Smooth muscle cell (in vitro differentiated cells): ENCODE measurements around the gene SGIP1. TPM values are rescaled to one million over a fixed set of nuclear protein-coding genes. Genes with fewer than 3 reads are reported as not detected.
A peak's percentile ranks its signal among the peaks of the same experiment; 100 is the strongest.

Experiments
- DNase-seq: peaks from one replicate; lab custom pipeline; 2025; ENCODE audit not compliant: unreplicated experiment; lab: John Stamatoyannopoulos, UW
- H2AFZ ChIP-seq: fragments of 200-600 bp; sonication (generic); 2 replicates; pipeline ENCODE4 v1.6.0; 2016; ENCODE audit warnings: antibody characterized with exemption, low read depth, mild to moderate bottlenecking
- H3F3A ChIP-seq: fragments of 200-600 bp; sonication (generic); 2 replicates; pipeline ENCODE4 v1.6.0; 2017; ENCODE audit warnings: antibody characterized with exemption, low read depth
- H3K27ac ChIP-seq: fragments of 200-600 bp; sonication (generic); 2 replicates; pipeline ENCODE4 v1.5.1; 2016; ENCODE audit warnings: low read depth, mild to moderate bottlenecking
- H3K27me3 ChIP-seq: fragments of 200-600 bp; sonication (generic); 2 replicates; pipeline ENCODE4 v1.6.1; 2016; ENCODE audit warnings: low read depth, mild to moderate bottlenecking
- H3K36me3 ChIP-seq: fragments of 200-600 bp; sonication (generic); 2 replicates; pipeline ENCODE4 v1.5.1; 2016; ENCODE audit warnings: low read depth
- H3K4me1 ChIP-seq: fragments of 200-600 bp; sonication (generic); 2 replicates; pipeline ENCODE4 v1.5.1; 2016; ENCODE audit warnings: low read depth
- H3K4me2 ChIP-seq: fragments of 200-600 bp; sonication (generic); 2 replicates; pipeline ENCODE4 v1.6.0; 2016; ENCODE audit warnings: mild to moderate bottlenecking
- H3K4me3 ChIP-seq: fragments of 200-600 bp; sonication (generic); 2 replicates; pipeline ENCODE4 v1.5.1; 2016; ENCODE audit warnings: mild to moderate bottlenecking
- H3K79me2 ChIP-seq: fragments of 200-600 bp; sonication (generic); 2 replicates; pipeline ENCODE4 v1.6.0; 2016; ENCODE audit warnings: low read depth, mild to moderate bottlenecking
- H3K9ac ChIP-seq: fragments of 200-600 bp; sonication (generic); 2 replicates; pipeline ENCODE4 v1.6.0; 2016; ENCODE audit warnings: low read depth
- H3K9me3 ChIP-seq: fragments of 200-600 bp; sonication (generic); replicated peaks from 2 replicates; pipeline ENCODE4 v1.5.1; 2016; ENCODE audit warnings: low read depth
- H4K20me1 ChIP-seq: fragments of 200-600 bp; sonication (generic); 2 replicates; pipeline ENCODE4 v1.6.0; 2016; ENCODE audit warnings: low read depth
- WGBS: methylation state at CpG from one replicate; pipeline ENCODE4 v1.1.7; 2016; ENCODE audit warnings: low lambda C conversion rate; 5-methylcytosine and 5-hydroxymethylcytosine counted together
- polyA plus RNA-seq: library from polyadenylated mRNA; unstranded; fragments of >200 nt; fragmentation: Nextera tagmentation; extraction: Ambion mirVana; gene quantifications from 2 replicates; pipeline ENCODE4 v1.2.1, GENCODE V29; 2016
- total RNA-seq: library from RNA; depleted of rRNA; stranded (reverse); fragments of >200 nt; gene quantifications from 2 replicates; pipeline ENCODE4 v1.2.3, GENCODE V29; 2014
- TF ChIP-seq, protein P1 (sequence below): fragments of 200-600 bp; sonication (generic); IDR thresholded peaks from 2 replicates; pipeline ENCODE4 v1.5.1; 2017; ENCODE audit warnings: borderline replicate concordance, mild to moderate bottlenecking, antibody characterized with exemption; ENCODE audit not compliant: insufficient read depth, poor library complexity, severe bottlenecking

The SGIP1 gene
- total and polyA plus RNA-seq, 2 experiments from 2014 or later = 0.89 to 3.5 TPM

DNA sequence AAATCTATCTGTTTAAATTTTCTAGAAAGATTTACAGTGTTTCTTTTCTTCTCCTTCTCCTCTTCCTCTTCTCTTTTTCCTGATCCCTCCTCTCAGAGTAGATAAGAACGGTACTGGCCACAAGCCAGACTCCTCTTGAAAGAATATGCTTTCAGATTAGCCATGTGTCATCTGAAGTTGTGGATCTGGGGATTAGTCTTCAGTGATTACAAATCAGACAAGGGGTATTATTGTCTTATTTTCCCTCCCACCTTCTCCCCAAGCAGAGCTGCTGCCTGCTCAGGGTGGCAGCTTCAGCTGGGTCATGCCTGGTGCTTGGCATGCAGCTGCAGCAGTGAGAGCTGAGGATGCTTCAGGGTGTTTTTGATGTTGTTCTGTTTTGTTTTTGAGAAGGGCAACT is 42.7 kb downstream of the SGIP1 start:
- Histone ChIP-seq H3K4me2 (peak overlapping the region; percentile 59), H3F3A (peaks cover 15% of the 10 kb centered on the region), H3K36me3 (no peaks in the 10 kb centered on the region), H3K9ac (no peak overlapping the region), H3K4me1 (peaks cover 7% of the 10 kb centered on the region), H3K27me3 (no peaks in the 10 kb centered on the region), H3K27ac (peak overlapping the region; percentile 77), H2AFZ (no peak overlapping the region), H3K79me2 (no peaks in the 10 kb centered on the region), H3K4me3 (no peak overlapping the region), H4K20me1 (no peaks in the 10 kb centered on the region), H3K9me3 (no peaks in the 10 kb centered on the region)
- WGBS = 19% methylated on average over 1 of the region's 1 CpG
- TF ChIP-seq, protein P1, sequence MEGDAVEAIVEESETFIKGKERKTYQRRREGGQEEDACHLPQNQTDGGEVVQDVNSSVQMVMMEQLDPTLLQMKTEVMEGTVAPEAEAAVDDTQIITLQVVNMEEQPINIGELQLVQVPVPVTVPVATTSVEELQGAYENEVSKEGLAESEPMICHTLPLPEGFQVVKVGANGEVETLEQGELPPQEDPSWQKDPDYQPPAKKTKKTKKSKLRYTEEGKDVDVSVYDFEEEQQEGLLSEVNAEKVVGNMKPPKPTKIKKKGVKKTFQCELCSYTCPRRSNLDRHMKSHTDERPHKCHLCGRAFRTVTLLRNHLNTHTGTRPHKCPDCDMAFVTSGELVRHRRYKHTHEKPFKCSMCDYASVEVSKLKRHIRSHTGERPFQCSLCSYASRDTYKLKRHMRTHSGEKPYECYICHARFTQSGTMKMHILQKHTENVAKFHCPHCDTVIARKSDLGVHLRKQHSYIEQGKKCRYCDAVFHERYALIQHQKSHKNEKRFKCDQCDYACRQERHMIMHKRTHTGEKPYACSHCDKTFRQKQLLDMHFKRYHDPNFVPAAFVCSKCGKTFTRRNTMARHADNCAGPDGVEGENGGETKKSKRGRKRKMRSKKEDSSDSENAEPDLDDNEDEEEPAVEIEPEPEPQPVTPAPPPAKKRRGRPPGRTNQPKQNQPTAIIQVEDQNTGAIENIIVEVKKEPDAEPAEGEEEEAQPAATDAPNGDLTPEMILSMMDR = no peak
- DNase-seq = no peak

DNA sequence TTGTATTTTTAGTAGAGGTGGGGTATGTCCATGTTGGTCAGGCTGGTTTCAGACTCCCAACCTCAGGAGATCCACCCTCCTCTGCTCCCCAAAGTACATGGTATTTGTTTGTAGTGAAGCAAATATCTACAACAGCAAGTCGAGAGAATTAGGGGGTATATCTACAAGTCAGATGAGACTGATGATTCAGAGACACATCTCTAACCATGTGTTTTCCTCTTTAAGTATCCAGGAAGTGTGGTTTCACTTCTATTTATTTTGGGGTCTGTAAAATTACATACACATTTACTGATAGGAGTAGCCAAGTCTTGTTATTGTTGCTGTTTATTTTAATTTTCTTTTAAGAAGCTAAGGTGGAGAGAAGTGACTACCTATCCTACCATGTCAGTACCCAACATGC is 44.9 kb downstream of the SGIP1 start:
- Histone ChIP-seq H3K27ac (no peak overlapping the region), H4K20me1 (no peaks in the 10 kb centered on the region), H3K79me2 (no peaks in the 10 kb centered on the region), H3K27me3 (no peaks in the 10 kb centered on the region), H3K4me1 (peaks cover 7% of the 10 kb centered on the region), H3K9ac (no peak overlapping the region), H3K4me3 (no peak overlapping the region), H3K4me2 (peak overlapping the region; percentile 48), H2AFZ (no peak overlapping the region), H3K36me3 (no peaks in the 10 kb centered on the region), H3F3A (peaks cover 15% of the 10 kb centered on the region), H3K9me3 (no peaks in the 10 kb centered on the region)
- WGBS = 22% methylated on average over 1 of the region's 1 CpG
- TF ChIP-seq, protein P1 = no peak
- no peak for DNase-seq

DNA sequence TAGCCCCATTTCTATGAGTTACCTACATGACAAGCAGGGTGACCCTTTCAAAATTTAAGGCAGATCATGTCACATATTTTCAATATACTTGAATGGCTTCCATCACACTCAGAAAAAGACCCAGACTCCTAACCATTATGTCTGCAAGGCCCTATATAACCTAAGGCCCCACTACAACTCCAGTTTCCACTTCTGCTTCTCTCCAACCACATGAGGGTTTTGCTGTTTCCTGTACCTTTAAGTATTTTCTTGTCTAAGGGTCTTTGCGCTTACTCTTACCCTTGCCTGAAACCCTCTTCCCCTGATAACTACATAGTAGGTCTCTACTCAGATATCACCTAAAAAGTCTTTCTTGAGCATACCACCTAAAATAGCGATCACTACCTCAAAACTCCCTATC is 46.1 kb downstream of the SGIP1 start:
- no peak overlapping the region for H2AFZ ChIP-seq
- H3K9ac ChIP-seq = no peak overlapping the region
- H3K27me3 ChIP-seq = no peaks in the 10 kb centered on the region
- WGBS = 98% methylated on average over 2 of the region's 2 CpGs
- no peaks in the 10 kb centered on the region for H3K36me3 ChIP-seq
- DNase-seq = no peak
- no peak overlapping the region for H3K27ac ChIP-seq
- H3K79me2 ChIP-seq = no peaks in the 10 kb centered on the region
- TF ChIP-seq, protein P1 = no peak
- no peaks in the 10 kb centered on the region for H4K20me1 ChIP-seq
- peaks cover 15% of the 10 kb centered on the region for H3F3A ChIP-seq
- H3K4me3 ChIP-seq = no peak overlapping the region
- peaks cover 7% of the 10 kb centered on the region for H3K4me1 ChIP-seq
- H3K4me2 ChIP-seq = no peak overlapping the region
- H3K9me3 ChIP-seq = no peaks in the 10 kb centered on the region

DNA sequence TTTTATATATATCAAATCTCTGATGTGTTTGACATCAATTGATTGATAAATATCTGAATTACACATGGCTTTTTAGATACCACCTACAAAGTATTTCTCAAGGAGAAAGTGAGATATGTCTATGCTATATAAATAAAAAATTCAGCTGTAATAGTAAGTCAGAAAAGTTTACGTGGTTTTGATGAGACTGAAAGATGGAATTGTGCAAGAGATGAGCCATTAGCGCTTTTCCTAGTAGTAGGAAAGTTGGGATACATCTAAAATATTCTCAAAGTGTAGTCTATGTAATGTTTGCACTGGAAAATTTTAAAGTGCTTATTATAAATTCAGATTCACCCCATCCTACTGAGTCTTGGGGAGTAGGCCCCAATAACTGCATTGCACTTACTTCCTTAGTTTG is 49.1 kb downstream of the SGIP1 start:
- H3K9ac ChIP-seq = no peak overlapping the region
- WGBS = 99% methylated on average over 2 of the region's 2 CpGs
- H3K4me1 ChIP-seq = no peaks in the 10 kb centered on the region
- no peaks in the 10 kb centered on the region for H4K20me1 ChIP-seq
- H3K4me3 ChIP-seq = no peak overlapping the region
- no peaks in the 10 kb centered on the region for H3K36me3 ChIP-seq
- no peaks in the 10 kb centered on the region for H3K27me3 ChIP-seq
- H3K27ac ChIP-seq = no peak overlapping the region
- no peak for DNase-seq
- no peaks in the 10 kb centered on the region for H3K79me2 ChIP-seq
- H3K4me2 ChIP-seq = no peak overlapping the region
- H3K9me3 ChIP-seq = no peaks in the 10 kb centered on the region
- no peaks in the 10 kb centered on the region for H3F3A ChIP-seq
- no peak overlapping the region for H2AFZ ChIP-seq
- TF ChIP-seq, protein P1 = no peak
